ENCODE results near the gene C1orf50.

The C1orf50 gene

DNA sequence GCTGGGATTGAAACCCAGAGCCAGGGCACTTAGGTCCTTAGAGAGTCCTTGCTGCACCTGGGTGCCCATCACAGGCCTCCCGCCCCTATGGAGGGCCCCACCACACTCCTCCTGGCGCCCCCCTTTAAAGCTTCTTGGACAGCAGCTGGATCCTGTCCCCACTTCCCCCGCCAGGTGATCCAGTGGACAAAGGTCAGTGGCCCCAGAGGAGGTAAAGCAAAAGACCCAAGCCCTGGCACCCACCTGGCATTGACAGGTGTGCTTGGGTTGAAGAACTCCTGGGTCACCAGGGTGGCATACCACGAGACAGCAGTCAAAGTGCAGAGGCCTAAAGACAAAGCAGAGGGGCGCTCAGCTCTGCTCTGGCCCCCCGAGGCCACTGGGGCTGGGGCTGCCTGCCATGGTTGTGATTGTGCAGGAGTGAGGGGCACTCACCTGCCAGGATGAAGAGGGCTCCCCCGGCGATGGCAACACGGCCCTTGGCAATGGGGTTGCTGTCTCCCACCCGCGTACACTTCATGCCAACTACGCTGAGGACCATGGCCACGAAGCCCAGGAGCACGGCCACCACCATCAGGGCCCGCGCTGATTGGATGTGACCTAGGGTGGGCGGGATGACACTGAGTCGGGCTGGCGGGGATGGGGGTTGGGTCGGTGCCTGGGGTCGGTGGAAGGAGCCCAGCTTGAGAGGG is 28.9 kb upstream of the C1orf50 start:
- Histone ChIP-seq H3K27me3 (ENCODE audit: insufficient read depth, low read length, poor library complexity) (no peaks in the 10 kb centered on the region), H4K20me1 (ENCODE audit: insufficient read depth, low read length) (no peaks in the 10 kb centered on the region), H3K9ac (ENCODE audit: low read depth, low read length) (no peak overlapping the region), H3K4me3 (ENCODE audit: low read depth in 1 of 2, low read length in 2 of 2) (no peak overlapping the region), H3K27ac (ENCODE audit: low read length) (no peak overlapping the region), H3K79me2 (ENCODE audit: insufficient read depth, low read length) (no peaks in the 10 kb centered on the region), H3K4me2 (ENCODE audit: insufficient read depth, low read length) (no peak overlapping the region), H3K4me1 (ENCODE audit: insufficient read depth, low read length) (no peaks in the 10 kb centered on the region), H3K9me3 (ENCODE audit: insufficient read depth, low read length, severe bottlenecking) (no peaks in the 10 kb centered on the region), H3K36me3 (ENCODE audit: insufficient read depth, low read length) (no peaks in the 10 kb centered on the region), H2AFZ (ENCODE audit: low read depth, low read length) (no peak overlapping the region)
- DNase-seq (no peak), ATAC-seq (ENCODE audit: insufficient read depth, low read depth) (no peak)
- TF ChIP-seq, protein P1, sequence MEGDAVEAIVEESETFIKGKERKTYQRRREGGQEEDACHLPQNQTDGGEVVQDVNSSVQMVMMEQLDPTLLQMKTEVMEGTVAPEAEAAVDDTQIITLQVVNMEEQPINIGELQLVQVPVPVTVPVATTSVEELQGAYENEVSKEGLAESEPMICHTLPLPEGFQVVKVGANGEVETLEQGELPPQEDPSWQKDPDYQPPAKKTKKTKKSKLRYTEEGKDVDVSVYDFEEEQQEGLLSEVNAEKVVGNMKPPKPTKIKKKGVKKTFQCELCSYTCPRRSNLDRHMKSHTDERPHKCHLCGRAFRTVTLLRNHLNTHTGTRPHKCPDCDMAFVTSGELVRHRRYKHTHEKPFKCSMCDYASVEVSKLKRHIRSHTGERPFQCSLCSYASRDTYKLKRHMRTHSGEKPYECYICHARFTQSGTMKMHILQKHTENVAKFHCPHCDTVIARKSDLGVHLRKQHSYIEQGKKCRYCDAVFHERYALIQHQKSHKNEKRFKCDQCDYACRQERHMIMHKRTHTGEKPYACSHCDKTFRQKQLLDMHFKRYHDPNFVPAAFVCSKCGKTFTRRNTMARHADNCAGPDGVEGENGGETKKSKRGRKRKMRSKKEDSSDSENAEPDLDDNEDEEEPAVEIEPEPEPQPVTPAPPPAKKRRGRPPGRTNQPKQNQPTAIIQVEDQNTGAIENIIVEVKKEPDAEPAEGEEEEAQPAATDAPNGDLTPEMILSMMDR (IDR thresholded peaks at IDR 0.05; ENCODE audit: borderline replicate concordance, extremely low read depth, low read length, poor library complexity, severe bottlenecking): no peak
- TF ChIP-seq EZH2 (IDR thresholded peaks at IDR 0.05; ENCODE audit: borderline replicate concordance, low read depth, low read length, severe bottlenecking): no peak

DNA sequence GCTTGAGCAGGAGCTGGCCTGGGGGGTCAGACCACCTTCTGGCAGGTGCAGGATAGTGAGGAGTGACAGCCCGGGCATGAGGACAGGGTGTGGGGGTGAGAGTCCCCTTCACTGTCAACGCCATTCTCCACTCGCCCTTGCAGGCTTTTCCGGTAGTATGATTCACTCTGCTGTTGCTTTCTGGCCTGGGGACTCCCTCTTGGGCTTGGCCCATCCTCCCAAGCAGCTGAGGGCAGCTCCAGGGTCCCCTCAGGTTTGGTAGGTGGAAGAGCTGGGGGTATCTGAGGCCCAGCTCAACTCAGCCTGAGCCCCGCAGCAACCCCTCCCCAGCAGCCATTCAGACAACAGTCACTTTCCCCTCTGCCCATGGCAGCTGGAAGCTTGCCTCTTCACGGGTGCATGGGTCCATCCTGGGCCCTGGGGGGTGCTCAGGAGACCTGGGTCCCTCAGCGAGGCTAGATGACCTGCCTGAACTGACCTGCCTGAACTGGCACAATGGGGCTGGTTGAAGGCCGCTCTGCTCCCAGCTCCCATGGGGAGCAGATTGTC is 28.3 kb upstream of the C1orf50 start:
- no peaks in the 10 kb centered on the region for H3K27me3 ChIP-seq (ENCODE audit: insufficient read depth, low read length, poor library complexity)
- no peak overlapping the region for H3K4me2 ChIP-seq (ENCODE audit: insufficient read depth, low read length)
- DNase-seq: no peak
- H4K20me1 ChIP-seq (ENCODE audit: insufficient read depth, low read length): no peaks in the 10 kb centered on the region
- H3K4me1 ChIP-seq (ENCODE audit: insufficient read depth, low read length): no peaks in the 10 kb centered on the region
- H2AFZ ChIP-seq (ENCODE audit: low read depth, low read length): no peak overlapping the region
- no peak overlapping the region for H3K9ac ChIP-seq (ENCODE audit: low read depth, low read length)
- H3K4me3 ChIP-seq (ENCODE audit: low read depth in 1 of 2, low read length in 2 of 2): no peak overlapping the region
- H3K27ac ChIP-seq (ENCODE audit: low read length): no peak overlapping the region
- H3K9me3 ChIP-seq (ENCODE audit: insufficient read depth, low read length, severe bottlenecking): no peaks in the 10 kb centered on the region
- ATAC-seq (ENCODE audit: insufficient read depth, low read depth): no peak
- no peak for TF ChIP-seq EZH2 (IDR thresholded peaks at IDR 0.05; ENCODE audit: borderline replicate concordance, low read depth, low read length, severe bottlenecking)
- TF ChIP-seq, protein P1 (IDR thresholded peaks at IDR 0.05; ENCODE audit: borderline replicate concordance, extremely low read depth, low read length, poor library complexity, severe bottlenecking): no peak
- H3K36me3 ChIP-seq (ENCODE audit: insufficient read depth, low read length): no peaks in the 10 kb centered on the region
- no peaks in the 10 kb centered on the region for H3K79me2 ChIP-seq (ENCODE audit: insufficient read depth, low read length)

DNA sequence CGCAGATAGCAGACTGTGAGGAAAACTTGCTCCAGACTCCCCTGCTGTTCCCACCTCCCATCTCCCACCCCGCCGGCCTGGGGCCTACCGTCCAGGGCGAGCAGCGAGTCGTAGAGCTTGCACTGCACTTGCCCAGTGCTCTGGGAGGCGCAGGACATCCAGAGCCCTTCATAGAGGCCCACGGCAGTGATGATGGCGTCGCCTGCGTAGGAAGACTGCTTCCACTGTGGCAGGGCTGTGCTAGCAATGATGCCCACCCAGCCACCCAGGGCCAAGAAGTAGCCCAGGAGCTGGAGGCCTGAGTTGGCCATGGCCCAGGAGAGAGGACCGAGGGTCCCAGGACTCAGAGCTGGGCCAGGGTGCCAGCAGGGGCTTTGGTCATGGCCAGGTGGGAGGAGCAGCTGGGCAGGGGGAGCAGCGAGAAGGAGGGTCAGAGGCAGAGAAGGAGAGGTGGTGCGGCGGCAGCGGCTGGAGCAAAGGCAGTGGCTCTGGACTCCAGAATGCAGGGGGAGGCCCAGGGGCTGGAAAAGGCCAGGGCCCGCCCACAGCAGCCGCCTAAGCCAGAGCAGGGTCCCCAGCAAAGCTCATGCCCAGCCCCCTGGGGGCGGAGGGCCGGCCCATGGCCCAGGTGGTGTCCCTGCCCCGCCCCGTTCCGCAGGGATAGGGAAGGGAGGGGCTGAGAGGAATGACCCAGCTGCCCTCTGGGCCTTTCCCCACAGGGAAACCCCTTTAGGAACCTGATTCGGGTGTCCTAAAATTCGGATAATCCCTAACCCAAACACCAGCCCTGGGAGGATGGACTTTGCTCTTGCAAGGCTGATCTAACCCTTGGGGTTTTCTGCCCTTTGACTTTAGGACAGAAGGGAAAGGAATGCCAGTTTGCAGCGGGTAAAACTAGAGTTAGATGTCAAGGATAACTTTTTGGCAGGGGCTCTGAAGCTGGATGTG is 27.0 kb upstream of the C1orf50 start, which contains the start of gene CLDN19:
CLDN19 (minus strand) TSS at position 484 of the 948 bp plus-strand sequence; CDS start at position 311, 173 bp downstream.
- no peak for TF ChIP-seq EZH2 (IDR thresholded peaks at IDR 0.05; ENCODE audit: borderline replicate concordance, low read depth, low read length, severe bottlenecking)
- TF ChIP-seq, protein P1 (IDR thresholded peaks at IDR 0.05; ENCODE audit: borderline replicate concordance, extremely low read depth, low read length, poor library complexity, severe bottlenecking): no peak
- H4K20me1 ChIP-seq (ENCODE audit: insufficient read depth, low read length): no peaks in the 10 kb centered on the region
- H2AFZ ChIP-seq (ENCODE audit: low read depth, low read length): no peak within 1 kb of the TSS
- no peaks in the 10 kb centered on the region for H3K79me2 ChIP-seq (ENCODE audit: insufficient read depth, low read length)
- ATAC-seq (ENCODE audit: insufficient read depth, low read depth) (no peak), DNase-seq (no peak)
- no peak within 1 kb of the TSS for H3K27ac ChIP-seq (ENCODE audit: low read length)
- H3K36me3 ChIP-seq (ENCODE audit: insufficient read depth, low read length): no peaks in the 10 kb centered on the region
- no peaks in the 10 kb centered on the region for H3K27me3 ChIP-seq (ENCODE audit: insufficient read depth, low read length, poor library complexity)
- H3K9ac ChIP-seq (ENCODE audit: low read depth, low read length): no peak within 1 kb of the TSS
- H3K4me2 ChIP-seq (ENCODE audit: insufficient read depth, low read length): no peak within 1 kb of the TSS
- no peak within 1 kb of the TSS for H3K4me3 ChIP-seq (ENCODE audit: low read depth in 1 of 2, low read length in 2 of 2)
- no peaks in the 10 kb centered on the region for H3K9me3 ChIP-seq (ENCODE audit: insufficient read depth, low read length, severe bottlenecking)
- H3K4me1 ChIP-seq (ENCODE audit: insufficient read depth, low read length): no peaks in the 10 kb centered on the region

Measured in DND-41 (cell line).